ENCODE measurements around the gene SDCCAG8.
"Not testable (repeated sequence)": the region's sequence is repeated elsewhere in the genome, so short reads cannot be mapped to it uniquely, and the experiment has no call there.

SDCCAG8 gene

GRCh38 chr1:243255791-243256512, at the start of gene SDCCAG8:
TSS of gene SDCCAG8 (plus strand) at chr1:243256041. CDS start at chr1:243256174, 133 bp downstream.
- TF ChIP-seq ZFX (IDR thresholded peaks at IDR 0.05) (peak; percentile 93), CTCF (conservative IDR thresholded peaks at IDR 0.05) (no peak)
- peak within 1 kb of the TSS; percentile 85 for H3K27ac ChIP-seq

GRCh38 chr1:243211984-243212383, 43.9 kb upstream of the SDCCAG8 start:
- H3K27ac ChIP-seq, result not testable (repeated sequence)

GRCh38 chr1:243213045-243213787, 42.6 kb upstream of the SDCCAG8 start:
- TF ChIP-seq CTCF (conservative IDR thresholded peaks at IDR 0.05) (no peak), ZFX (IDR thresholded peaks at IDR 0.05) (no peak)

GRCh38 chr1:243215276-243215875, 40.5 kb upstream of the SDCCAG8 start:
- not testable (repeated sequence) for H3K27ac ChIP-seq

More at GRCh38 chr1:243213045-243213787, 42.6 kb upstream of the SDCCAG8 start:
- no peak overlapping the region for H3K27ac ChIP-seq

- no peak for TF ChIP-seq ZFX (IDR thresholded peaks at IDR 0.05)
- no peak for TF ChIP-seq CTCF (conservative IDR thresholded peaks at IDR 0.05)
- H3K27ac ChIP-seq, result no peak overlapping the region
Measured at GRCh38 chr1:243216741-243217140, 39.1 kb upstream of the SDCCAG8 start.

- TF ChIP-seq CTCF (conservative IDR thresholded peaks at IDR 0.05) (no peak), ZFX (IDR thresholded peaks at IDR 0.05) (no peak)
- no peak overlapping the region for H3K27ac ChIP-seq
Measured at GRCh38 chr1:243217349-243217748, 38.5 kb upstream of the SDCCAG8 start.

GRCh38 chr1:243218059-243218458, 37.8 kb upstream of the SDCCAG8 start:
- H3K27ac ChIP-seq, result no peak overlapping the region
- TF ChIP-seq CTCF (conservative IDR thresholded peaks at IDR 0.05), result no peak

GRCh38 chr1:243227622-243228021, 28.2 kb upstream of the SDCCAG8 start:
- TF ChIP-seq CTCF (conservative IDR thresholded peaks at IDR 0.05) (no peak), ZFX (IDR thresholded peaks at IDR 0.05) (no peak)
- H3K27ac ChIP-seq, result no peak overlapping the region

Measured in C4-2B (cell line).